Neural progenitor cell (in vitro differentiated cells): ENCODE measurements around the gene ARHGAP23. TPM values are rescaled to one million over a fixed set of nuclear protein-coding genes. Genes with fewer than 3 reads are reported as not detected.

Experiments
- DNase-seq: peaks from one replicate; pipeline ENCODE4 v3.0.0-alpha.2; 2016; ENCODE audit warnings: low spot score
- H2AFZ ChIP-seq: fragments of 200-600 bp; sonication (generic); replicated peaks from 2 replicates; pipeline ENCODE4 v1.6.1; 2016; ENCODE audit warnings: antibody characterized with exemption
- H3F3A ChIP-seq: fragments of 200-600 bp; sonication (generic); 2 replicates; pipeline ENCODE4 v1.6.1; 2016; ENCODE audit warnings: antibody characterized with exemption, low read depth
- H3K27ac ChIP-seq: fragments of 200-600 bp; sonication (generic); 2 replicates; pipeline ENCODE4 v1.5.1; 2016; ENCODE audit warnings: mild to moderate bottlenecking
- H3K27me3 ChIP-seq: fragments of 200-600 bp; sonication (generic); 2 replicates; pipeline ENCODE4 v1.6.1; 2016; ENCODE audit warnings: mild to moderate bottlenecking, moderate library complexity
- H3K36me3 ChIP-seq: fragments of 200-600 bp; sonication (generic); 2 replicates; pipeline ENCODE4 v1.5.1; 2016
- H3K4me1 ChIP-seq: fragments of 200-600 bp; sonication (generic); 2 replicates; pipeline ENCODE4 v1.6.1; 2016; ENCODE audit warnings: mixed run types
- H3K4me2 ChIP-seq: fragments of 200-600 bp; sonication (generic); 2 replicates; pipeline ENCODE4 v1.6.1; 2016
- H3K4me3 ChIP-seq: fragments of 200-600 bp; sonication (generic); 2 replicates; pipeline ENCODE4 v1.5.1; 2016
- H3K79me2 ChIP-seq: fragments of 200-600 bp; sonication (generic); 2 replicates; pipeline ENCODE4 v1.6.1; 2016; ENCODE audit warnings: low read depth
- H3K9ac ChIP-seq: fragments of 200-600 bp; sonication (generic); 2 replicates; pipeline ENCODE4 v1.6.1; 2016
- H3K9me3 ChIP-seq: fragments of 200-600 bp; sonication (generic); 2 replicates; pipeline ENCODE4 v1.5.1; 2016; ENCODE audit warnings: low read depth
- H4K20me1 ChIP-seq: fragments of 200-600 bp; sonication (generic); 2 replicates; pipeline ENCODE4 v1.6.1; 2016; ENCODE audit warnings: low read depth
- H3K27ac Mint-ChIP-seq: 3 replicates; pipeline ENCODE4 v1.8.0; 2021; ENCODE audit warnings: mixed read lengths
- H3K27me3 Mint-ChIP-seq: 2 replicates; pipeline ENCODE4 v1.8.0; 2022; ENCODE audit warnings: low read depth, mild to moderate bottlenecking, inconsistent platforms, moderate library complexity, mixed read lengths; ENCODE audit not compliant: insufficient read depth
- H3K36me3 Mint-ChIP-seq: 3 replicates; pipeline ENCODE4 v1.8.0; 2021; ENCODE audit warnings: mixed read lengths
- H3K4me1 Mint-ChIP-seq: 3 replicates; pipeline ENCODE4 v1.8.0; 2021; ENCODE audit warnings: mixed read lengths
- H3K4me3 Mint-ChIP-seq: 3 replicates; pipeline ENCODE4 v1.8.0; 2021; ENCODE audit warnings: mild to moderate bottlenecking, moderate library complexity, mixed read lengths
- H3K9me3 Mint-ChIP-seq: 3 replicates; pipeline ENCODE4 v1.8.0; 2020; ENCODE audit warnings: mixed read lengths
- EZH2 ChIP-seq: fragments of 200-600 bp; sonication (generic); IDR thresholded peaks from 2 replicates; pipeline ENCODE4 v1.6.1; 2017; ENCODE audit warnings: antibody characterized with exemption, mild to moderate bottlenecking, moderate library complexity
- EZH2phosphoT487 ChIP-seq: fragments of 200-600 bp; sonication (generic); IDR thresholded peaks from 2 replicates; pipeline ENCODE4 v1.6.1; 2017; ENCODE audit warnings: antibody characterized with exemption
- total RNA-seq: library from RNA; depleted of rRNA; stranded (reverse); fragments of >200 nt; gene quantifications from 2 replicates; pipeline ENCODE4 v1.2.3, GENCODE V29; 2015; ENCODE audit warnings: low replicate concordance
- TF ChIP-seq, protein P1 (sequence below): fragments of 200-600 bp; sonication (generic); IDR thresholded peaks from 2 replicates; pipeline ENCODE4 v1.5.1; 2017; ENCODE audit warnings: antibody characterized with exemption, mild to moderate bottlenecking

The ARHGAP23 gene
- total RNA-seq, 1 donor from 2014 or later, result 6.1 TPM

DNA sequence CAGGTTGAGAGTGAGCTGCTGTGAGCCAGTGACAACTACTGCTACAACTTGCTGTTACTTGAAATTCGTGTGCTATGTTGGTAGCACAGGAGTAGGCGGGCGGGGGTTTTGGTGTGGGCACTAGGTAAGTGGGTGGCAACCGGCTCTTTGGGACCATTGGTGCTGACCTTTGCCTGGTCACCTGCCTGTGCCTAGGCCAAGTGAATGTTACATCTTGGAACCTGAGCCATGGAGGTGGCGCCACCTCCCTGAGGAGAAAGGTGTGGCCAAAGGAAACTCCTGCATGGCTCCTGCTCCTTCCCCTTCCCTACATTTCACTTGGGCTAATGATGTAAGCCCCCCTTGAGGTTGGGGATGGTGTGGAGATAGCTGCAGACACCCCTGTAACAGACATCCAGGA, 25.4 kb upstream of the ARHGAP23 start:
- H3K4me3 Mint-ChIP-seq, result no peak overlapping the region
- no peak for DNase-seq
- H3K27ac ChIP-seq, result no peak overlapping the region

DNA sequence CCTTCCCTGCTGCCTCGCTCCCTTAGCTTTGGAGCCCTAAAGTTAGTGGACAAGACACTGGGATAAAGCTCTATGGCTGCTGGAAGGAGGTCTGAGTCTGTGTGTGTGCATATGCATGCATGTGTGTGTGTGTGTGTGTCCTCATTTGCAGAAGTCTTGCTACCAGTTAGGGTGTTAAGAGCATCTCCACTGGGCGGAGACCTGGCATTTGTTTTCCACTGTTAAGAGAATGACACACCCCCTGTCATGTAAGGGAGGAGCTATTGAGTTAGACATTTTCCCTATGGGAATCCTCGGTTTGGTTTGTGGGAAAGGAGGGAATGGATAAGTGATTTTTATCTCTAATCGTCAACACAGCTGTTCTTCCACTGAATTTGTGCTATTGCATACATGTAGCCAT, 24.8 kb upstream of the ARHGAP23 start:
- peak; percentile 42 for DNase-seq
- peaks cover 6% of the 10 kb centered on the region for H4K20me1 ChIP-seq
- no peak for TF ChIP-seq EZH2phosphoT487
- TF ChIP-seq, protein P1, sequence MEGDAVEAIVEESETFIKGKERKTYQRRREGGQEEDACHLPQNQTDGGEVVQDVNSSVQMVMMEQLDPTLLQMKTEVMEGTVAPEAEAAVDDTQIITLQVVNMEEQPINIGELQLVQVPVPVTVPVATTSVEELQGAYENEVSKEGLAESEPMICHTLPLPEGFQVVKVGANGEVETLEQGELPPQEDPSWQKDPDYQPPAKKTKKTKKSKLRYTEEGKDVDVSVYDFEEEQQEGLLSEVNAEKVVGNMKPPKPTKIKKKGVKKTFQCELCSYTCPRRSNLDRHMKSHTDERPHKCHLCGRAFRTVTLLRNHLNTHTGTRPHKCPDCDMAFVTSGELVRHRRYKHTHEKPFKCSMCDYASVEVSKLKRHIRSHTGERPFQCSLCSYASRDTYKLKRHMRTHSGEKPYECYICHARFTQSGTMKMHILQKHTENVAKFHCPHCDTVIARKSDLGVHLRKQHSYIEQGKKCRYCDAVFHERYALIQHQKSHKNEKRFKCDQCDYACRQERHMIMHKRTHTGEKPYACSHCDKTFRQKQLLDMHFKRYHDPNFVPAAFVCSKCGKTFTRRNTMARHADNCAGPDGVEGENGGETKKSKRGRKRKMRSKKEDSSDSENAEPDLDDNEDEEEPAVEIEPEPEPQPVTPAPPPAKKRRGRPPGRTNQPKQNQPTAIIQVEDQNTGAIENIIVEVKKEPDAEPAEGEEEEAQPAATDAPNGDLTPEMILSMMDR, result no peak
- no peak for TF ChIP-seq EZH2
- H3K36me3 ChIP-seq, result no peaks in the 10 kb centered on the region
- peaks cover 10% of the 10 kb centered on the region for H3F3A ChIP-seq
- no peak overlapping the region for H3K4me2 ChIP-seq
- no peak overlapping the region for H3K27ac ChIP-seq
- no peak overlapping the region for H2AFZ ChIP-seq
- no peaks in the 10 kb centered on the region for H3K9me3 ChIP-seq
- H3K4me1 ChIP-seq, result peaks cover 6% of the 10 kb centered on the region
- H3K27me3 ChIP-seq, result no peaks in the 10 kb centered on the region
- no peaks in the 10 kb centered on the region for H3K79me2 ChIP-seq
- peaks cover 4% of the 10 kb centered on the region for H3K27me3 Mint-ChIP-seq
- no peaks in the 10 kb centered on the region for H3K9me3 Mint-ChIP-seq
- H3K9ac ChIP-seq, result no peak overlapping the region
- H3K4me3 ChIP-seq, result no peak overlapping the region
- no peak overlapping the region for H3K4me3 Mint-ChIP-seq
- no peak overlapping the region for H3K27ac Mint-ChIP-seq
- peaks cover 4% of the 10 kb centered on the region for H3K4me1 Mint-ChIP-seq
- peaks cover 22% of the 10 kb centered on the region for H3K36me3 Mint-ChIP-seq

More for the DNA sequence above, 25.4 kb upstream of the ARHGAP23 start:
- Histone ChIP-seq H4K20me1 (peaks cover 6% of the 10 kb centered on the region), H3K9me3 (no peaks in the 10 kb centered on the region), H3K4me3 (no peak overlapping the region), H3K27me3 (no peaks in the 10 kb centered on the region), H3K4me2 (no peak overlapping the region), H2AFZ (no peak overlapping the region), H3K36me3 (no peaks in the 10 kb centered on the region), H3K4me1 (peaks cover 6% of the 10 kb centered on the region), H3K9ac (no peak overlapping the region), H3F3A (peaks cover 10% of the 10 kb centered on the region), H3K79me2 (no peaks in the 10 kb centered on the region)
- H3K27ac Mint-ChIP-seq, result no peak overlapping the region
- no peaks in the 10 kb centered on the region for H3K9me3 Mint-ChIP-seq
- H3K27me3 Mint-ChIP-seq, result peaks cover 4% of the 10 kb centered on the region
- peaks cover 22% of the 10 kb centered on the region for H3K36me3 Mint-ChIP-seq
- TF ChIP-seq EZH2phosphoT487, result no peak
- TF ChIP-seq, protein P1, result peak; percentile 17
- H3K4me1 Mint-ChIP-seq, result peaks cover 4% of the 10 kb centered on the region

DNA sequence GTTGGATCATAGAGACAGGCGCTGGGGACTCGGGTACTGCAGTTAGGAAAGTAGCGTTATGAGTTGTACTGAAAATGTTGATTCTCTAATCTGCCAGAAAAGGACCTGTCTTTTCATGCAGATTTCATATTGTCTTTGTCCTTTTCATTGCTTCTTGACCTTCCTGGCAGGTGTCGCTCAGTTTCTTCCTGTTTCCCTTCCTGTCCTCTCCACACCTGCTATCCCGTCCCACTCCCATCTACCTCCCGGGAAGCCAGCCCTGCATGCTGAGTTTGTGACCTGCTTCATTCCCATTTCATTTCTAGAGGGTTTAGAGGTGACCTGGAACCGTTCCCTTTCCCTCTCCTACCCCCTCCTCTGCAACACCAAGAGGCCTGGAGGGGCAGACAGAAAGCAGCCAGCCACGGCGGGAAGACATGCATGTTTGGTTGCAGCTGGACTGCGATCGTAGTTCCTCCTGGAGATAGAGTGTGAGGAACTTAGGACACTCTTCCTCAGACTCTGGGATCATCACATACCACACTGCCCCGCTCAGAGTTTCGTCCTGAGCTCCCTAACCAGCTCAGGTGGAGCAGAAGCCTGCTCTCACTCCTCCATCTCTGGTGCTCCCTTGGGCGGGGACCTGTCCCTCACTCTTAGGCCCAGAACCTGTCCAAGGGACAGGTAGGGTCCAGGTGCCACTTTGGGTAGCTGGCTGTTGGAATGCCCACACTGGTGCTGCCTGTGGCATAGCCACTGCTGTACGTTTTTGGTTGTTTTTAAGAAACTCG, 23.9 kb upstream of the ARHGAP23 start:
- no peak for DNase-seq

More for the DNA sequence above, 23.9 kb upstream of the ARHGAP23 start:
- Histone ChIP-seq H2AFZ (no peak overlapping the region), H4K20me1 (peaks cover 6% of the 10 kb centered on the region), H3K4me3 (no peak overlapping the region), H3K4me1 (peaks cover 6% of the 10 kb centered on the region), H3F3A (peaks cover 10% of the 10 kb centered on the region), H3K4me2 (no peak overlapping the region), H3K79me2 (no peaks in the 10 kb centered on the region), H3K9ac (no peak overlapping the region), H3K27ac (no peak overlapping the region), H3K27me3 (no peaks in the 10 kb centered on the region), H3K36me3 (no peaks in the 10 kb centered on the region), H3K9me3 (no peaks in the 10 kb centered on the region)
- no peak overlapping the region for H3K27ac Mint-ChIP-seq
- TF ChIP-seq EZH2phosphoT487 (no peak), EZH2 (no peak)
- TF ChIP-seq, protein P1, result no peak
- H3K4me3 Mint-ChIP-seq, result no peak overlapping the region
- peaks cover 4% of the 10 kb centered on the region for H3K4me1 Mint-ChIP-seq
- peaks cover 19% of the 10 kb centered on the region for H3K36me3 Mint-ChIP-seq
- H3K9me3 Mint-ChIP-seq, result no peaks in the 10 kb centered on the region
- peaks cover 4% of the 10 kb centered on the region for H3K27me3 Mint-ChIP-seq
